MM.1S (cell line): ENCODE measurements around the gene HUWE1.

ENCODE experiments used
- DNase-seq: peaks from one replicate; pipeline ENCODE4 v3.0.0-alpha.2; 2015
- H2AFZ ChIP-seq: fragments of 300-600 bp; sonication (generic); 2 replicates; pipeline ENCODE4 v1.6.0; 2016; ENCODE audit warnings: antibody characterized with exemption, low read length
- H3F3A ChIP-seq: fragments of 300-600 bp; sonication (generic); 2 replicates; pipeline ENCODE4 v1.6.1; 2016; ENCODE audit warnings: mild to moderate bottlenecking, antibody characterized with exemption, low read length, moderate library complexity, mixed read lengths; ENCODE audit not compliant: insufficient read depth
- H3K27ac ChIP-seq: fragments of 300-600 bp; sonication (generic); 2 replicates; pipeline ENCODE4 v1.5.1; 2016; ENCODE audit warnings: mild to moderate bottlenecking, low read length
- H3K27me3 ChIP-seq: fragments of 300-600 bp; sonication (generic); replicated peaks from 2 replicates; pipeline ENCODE4 v1.6.0; 2016; ENCODE audit warnings: low read length; ENCODE audit not compliant: insufficient read depth
- H3K36me3 ChIP-seq: fragments of 300-600 bp; sonication (generic); replicated peaks from 2 replicates; pipeline ENCODE4 v1.6.1; 2016; ENCODE audit warnings: mild to moderate bottlenecking, low read length, mixed read lengths; ENCODE audit not compliant: insufficient read depth
- H3K4me1 ChIP-seq: fragments of 300-600 bp; sonication (generic); 2 replicates; pipeline ENCODE4 v1.6.1; 2016; ENCODE audit warnings: low read length, mixed read lengths
- H3K4me2 ChIP-seq: fragments of 300-600 bp; sonication (generic); 2 replicates; pipeline ENCODE4 v1.6.0; 2016; ENCODE audit warnings: low read depth, low read length
- H3K4me3 ChIP-seq: fragments of 300-600 bp; sonication (generic); 2 replicates; pipeline ENCODE4 v1.5.1; 2016; ENCODE audit warnings: low read length, mixed read lengths
- H3K79me2 ChIP-seq: fragments of 300-600 bp; sonication (generic); 2 replicates; pipeline ENCODE4 v1.6.1; 2016; ENCODE audit warnings: mixed run types, low read length, mixed read lengths
- H3K9ac ChIP-seq: fragments of 300-600 bp; sonication (generic); 2 replicates; pipeline ENCODE4 v1.6.1; 2016; ENCODE audit warnings: low read length, mixed read lengths
- H3K9me2 ChIP-seq: fragments of 300-600 bp; sonication (generic); replicated peaks from 2 replicates; pipeline ENCODE4 v1.6.1; 2016; ENCODE audit warnings: mild to moderate bottlenecking, low read length, mixed read lengths; ENCODE audit not compliant: insufficient read depth
- H3K9me3 ChIP-seq: fragments of 300-600 bp; sonication (generic); replicated peaks from 2 replicates; pipeline ENCODE4 v1.6.1; 2016; ENCODE audit warnings: mild to moderate bottlenecking, low read length, mixed read lengths; ENCODE audit not compliant: insufficient read depth
- H4K20me1 ChIP-seq: fragments of 300-600 bp; sonication (generic); 2 replicates; pipeline ENCODE4 v1.6.1; 2016; ENCODE audit warnings: mild to moderate bottlenecking, low read length, moderate library complexity, mixed read lengths; ENCODE audit not compliant: insufficient read depth
- EZH2 ChIP-seq: fragments of 300-600 bp; sonication (generic); optimal IDR thresholded peaks from 2 replicates; pipeline ENCODE3; 2017; ENCODE audit warnings: low read depth, mild to moderate bottlenecking, antibody characterized with exemption, low read length, mixed read lengths
- EZH2phosphoT487 ChIP-seq: fragments of 300-600 bp; sonication (generic); IDR thresholded peaks from 2 replicates; pipeline ENCODE4 v1.6.1; 2018; ENCODE audit warnings: antibody characterized with exemption, low read length
- TF ChIP-seq, protein P1 (sequence below): fragments of 300-600 bp; sonication (generic); IDR thresholded peaks from 2 replicates; pipeline ENCODE4 v1.5.1; 2016; ENCODE audit warnings: antibody characterized with exemption, low read length, mixed read lengths

The HUWE1 gene

DNA sequence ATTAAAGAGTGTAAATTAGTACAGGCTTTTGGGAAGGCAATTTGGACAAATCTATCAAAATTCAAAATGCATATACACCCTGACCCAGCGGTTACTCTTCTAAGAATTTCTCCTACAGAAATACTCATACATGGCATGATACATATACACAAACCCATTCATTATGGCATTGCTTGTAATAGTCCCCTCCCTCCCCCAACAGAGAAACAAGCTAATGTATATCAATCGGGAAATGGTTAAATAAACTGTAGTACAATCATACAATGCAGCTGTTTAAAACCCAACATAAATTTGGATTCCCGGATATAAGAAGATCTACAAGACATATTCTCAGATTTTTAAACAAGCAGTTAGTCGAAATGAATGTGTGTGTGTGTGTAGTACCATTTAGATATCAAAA is 808 bp downstream of the HUWE1 start:
- peaks cover 44% of the 10 kb centered on the region for H3K79me2 ChIP-seq
- 0 out of 2 replicates have a peak, but pooled peaks cover 3% of the 10 kb centered on the region for H4K20me1 ChIP-seq
- peak overlapping the region; percentile 80 for H3K9ac ChIP-seq
- H3K36me3 ChIP-seq = no peaks in the 10 kb centered on the region
- no peak for DNase-seq
- H3K9me2 ChIP-seq = no peaks in the 10 kb centered on the region
- H3F3A ChIP-seq = peaks cover 10% of the 10 kb centered on the region; the same call in 1 of the 2 replicates
- no peaks in the 10 kb centered on the region for H3K9me3 ChIP-seq
- no peak for TF ChIP-seq EZH2phosphoT487
- TF ChIP-seq EZH2 = no peak
- TF ChIP-seq, protein P1, sequence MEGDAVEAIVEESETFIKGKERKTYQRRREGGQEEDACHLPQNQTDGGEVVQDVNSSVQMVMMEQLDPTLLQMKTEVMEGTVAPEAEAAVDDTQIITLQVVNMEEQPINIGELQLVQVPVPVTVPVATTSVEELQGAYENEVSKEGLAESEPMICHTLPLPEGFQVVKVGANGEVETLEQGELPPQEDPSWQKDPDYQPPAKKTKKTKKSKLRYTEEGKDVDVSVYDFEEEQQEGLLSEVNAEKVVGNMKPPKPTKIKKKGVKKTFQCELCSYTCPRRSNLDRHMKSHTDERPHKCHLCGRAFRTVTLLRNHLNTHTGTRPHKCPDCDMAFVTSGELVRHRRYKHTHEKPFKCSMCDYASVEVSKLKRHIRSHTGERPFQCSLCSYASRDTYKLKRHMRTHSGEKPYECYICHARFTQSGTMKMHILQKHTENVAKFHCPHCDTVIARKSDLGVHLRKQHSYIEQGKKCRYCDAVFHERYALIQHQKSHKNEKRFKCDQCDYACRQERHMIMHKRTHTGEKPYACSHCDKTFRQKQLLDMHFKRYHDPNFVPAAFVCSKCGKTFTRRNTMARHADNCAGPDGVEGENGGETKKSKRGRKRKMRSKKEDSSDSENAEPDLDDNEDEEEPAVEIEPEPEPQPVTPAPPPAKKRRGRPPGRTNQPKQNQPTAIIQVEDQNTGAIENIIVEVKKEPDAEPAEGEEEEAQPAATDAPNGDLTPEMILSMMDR = no peak
- peak overlapping the region; percentile 81; the same call in 1 of the 2 replicates for H2AFZ ChIP-seq
- peak overlapping the region; percentile 77 for H3K4me3 ChIP-seq
- H3K27me3 ChIP-seq = no peaks in the 10 kb centered on the region
- peak overlapping the region; percentile 88; the same call in 1 of the 2 replicates for H3K27ac ChIP-seq
- H3K4me2 ChIP-seq = peak overlapping the region; percentile 91
- no peaks in the 10 kb centered on the region for H3K4me1 ChIP-seq

DNA sequence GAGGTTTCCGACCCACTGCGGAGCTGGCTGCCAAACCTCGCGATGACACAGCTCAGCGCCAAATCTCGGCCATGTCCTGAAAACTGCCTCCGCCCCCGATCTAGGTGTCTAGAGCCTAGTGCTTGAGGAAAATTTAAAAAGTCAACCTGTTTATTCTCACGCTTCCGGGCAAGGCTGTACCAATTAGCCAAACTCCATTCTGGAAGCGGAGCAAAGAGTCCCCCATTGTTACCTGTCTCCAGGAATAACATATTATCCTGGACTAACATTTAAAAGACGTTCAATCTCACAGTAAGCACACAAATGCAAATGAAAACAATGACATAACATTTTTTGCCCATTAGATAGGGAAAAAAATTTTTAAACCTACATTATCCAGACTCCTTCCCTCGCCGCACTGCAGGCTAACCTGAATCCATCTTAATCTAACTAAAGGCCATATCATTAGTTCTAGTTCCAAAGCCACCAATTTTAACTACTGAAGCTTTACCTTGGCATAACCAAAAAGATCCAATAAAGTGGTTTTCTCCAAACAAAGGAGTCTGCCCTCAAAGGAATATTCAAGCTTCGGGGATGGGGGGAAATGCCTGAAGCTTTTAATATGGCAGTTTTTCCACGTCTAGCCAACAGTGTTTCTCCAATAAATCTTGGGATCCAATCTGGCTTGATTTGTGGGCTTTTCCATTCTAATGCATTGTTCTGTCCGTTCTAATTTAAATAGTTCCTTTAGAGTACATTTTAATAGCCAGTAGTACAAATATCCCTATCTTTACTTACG is 1.9 kb downstream of the HUWE1 start:
- 0 out of 2 replicates have a peak overlapping the region, but pooled peaks have one; percentile 21 for H2AFZ ChIP-seq

GRCh38 chrX:53683556-53684414 is 2.7 kb downstream of the HUWE1 start:
- H3K27ac ChIP-seq = peak overlapping the region; percentile 97
- H2AFZ ChIP-seq = no peak overlapping the region
- peaks cover 10% of the 10 kb centered on the region; the same call in 1 of the 2 replicates for H3F3A ChIP-seq
- H3K79me2 ChIP-seq = peaks cover 62% of the 10 kb centered on the region
- peak overlapping the region; percentile 80 for H3K4me3 ChIP-seq
- H3K9ac ChIP-seq = peak overlapping the region; percentile 98
- no peaks in the 10 kb centered on the region for H3K27me3 ChIP-seq
- H3K4me1 ChIP-seq = peaks cover 5% of the 10 kb centered on the region; the same call in 1 of the 2 replicates
- DNase-seq = peak; percentile 97
- no peaks in the 10 kb centered on the region for H3K9me3 ChIP-seq
- TF ChIP-seq EZH2phosphoT487 (no peak), EZH2 (no peak)
- TF ChIP-seq, protein P1 = no peak
- 0 out of 2 replicates have a peak, but pooled peaks cover 3% of the 10 kb centered on the region for H4K20me1 ChIP-seq
- H3K9me2 ChIP-seq = no peaks in the 10 kb centered on the region
- H3K36me3 ChIP-seq = no peaks in the 10 kb centered on the region; the same call in 1 of the 2 replicates
- H3K4me2 ChIP-seq = peak overlapping the region; percentile 92; the same call in 1 of the 2 replicates

More for the DNA sequence above, 1.9 kb downstream of the HUWE1 start:
- Histone ChIP-seq H3K9ac (peak overlapping the region; percentile 80), H3F3A (peaks cover 10% of the 10 kb centered on the region; the same call in 1 of the 2 replicates), H3K9me2 (no peaks in the 10 kb centered on the region), H3K27ac (peak overlapping the region; percentile 97; the same call in 1 of the 2 replicates), H3K79me2 (peaks cover 55% of the 10 kb centered on the region), H3K4me1 (peaks cover 3% of the 10 kb centered on the region; the same call in 1 of the 2 replicates), H4K20me1 (0 out of 2 replicates have a peak, but pooled peaks cover 3% of the 10 kb centered on the region), H3K4me2 (peak overlapping the region; percentile 91), H3K4me3 (peak overlapping the region; percentile 77), H3K9me3 (no peaks in the 10 kb centered on the region), H3K36me3 (no peaks in the 10 kb centered on the region; the same call in 1 of the 2 replicates), H3K27me3 (no peaks in the 10 kb centered on the region)
- TF ChIP-seq EZH2 (no peak), EZH2phosphoT487 (no peak)
- TF ChIP-seq, protein P1 = no peak
- no peak for DNase-seq
